Loucy (cell line): ENCODE results near the gene VAMP4.

Source experiments
- EZH2phosphoT487 ChIP-seq: fragments of 200-600 bp; IDR thresholded peaks from 2 replicates; pipeline ENCODE4 v1.6.1; 2018; ENCODE audit warnings: antibody characterized with exemption, mild to moderate bottlenecking, moderate library complexity, borderline replicate concordance
- TF ChIP-seq, protein P1 (sequence below): fragments of 200-600 bp; sonication (generic); conservative IDR thresholded peaks from 2 replicates; pipeline ENCODE4 v1.5.1; 2014; ENCODE audit warnings: mild to moderate bottlenecking, antibody characterized with exemption, low read length

DNA sequence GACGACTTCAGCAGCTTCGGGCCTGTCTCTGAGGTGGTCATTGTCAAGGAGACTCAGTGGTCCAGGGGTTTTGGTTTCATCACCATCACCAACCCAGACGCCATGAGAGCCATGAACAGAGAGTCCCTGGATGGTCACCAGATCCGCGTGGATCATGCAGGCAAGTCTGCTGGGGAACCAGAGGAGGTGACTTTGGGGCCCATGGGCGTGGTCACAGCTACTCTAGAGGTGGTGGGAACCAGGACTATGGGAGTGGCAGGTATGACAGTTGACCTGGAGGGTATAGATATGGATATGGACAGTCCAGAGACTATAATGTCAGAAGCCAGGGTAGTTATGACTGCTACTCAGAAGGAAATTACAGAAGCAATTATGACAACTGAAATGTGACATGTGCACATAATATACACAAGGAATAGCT lies 20.3 kb upstream of the VAMP4 start:
- TF ChIP-seq EZH2phosphoT487: no peak
- TF ChIP-seq, protein P1, sequence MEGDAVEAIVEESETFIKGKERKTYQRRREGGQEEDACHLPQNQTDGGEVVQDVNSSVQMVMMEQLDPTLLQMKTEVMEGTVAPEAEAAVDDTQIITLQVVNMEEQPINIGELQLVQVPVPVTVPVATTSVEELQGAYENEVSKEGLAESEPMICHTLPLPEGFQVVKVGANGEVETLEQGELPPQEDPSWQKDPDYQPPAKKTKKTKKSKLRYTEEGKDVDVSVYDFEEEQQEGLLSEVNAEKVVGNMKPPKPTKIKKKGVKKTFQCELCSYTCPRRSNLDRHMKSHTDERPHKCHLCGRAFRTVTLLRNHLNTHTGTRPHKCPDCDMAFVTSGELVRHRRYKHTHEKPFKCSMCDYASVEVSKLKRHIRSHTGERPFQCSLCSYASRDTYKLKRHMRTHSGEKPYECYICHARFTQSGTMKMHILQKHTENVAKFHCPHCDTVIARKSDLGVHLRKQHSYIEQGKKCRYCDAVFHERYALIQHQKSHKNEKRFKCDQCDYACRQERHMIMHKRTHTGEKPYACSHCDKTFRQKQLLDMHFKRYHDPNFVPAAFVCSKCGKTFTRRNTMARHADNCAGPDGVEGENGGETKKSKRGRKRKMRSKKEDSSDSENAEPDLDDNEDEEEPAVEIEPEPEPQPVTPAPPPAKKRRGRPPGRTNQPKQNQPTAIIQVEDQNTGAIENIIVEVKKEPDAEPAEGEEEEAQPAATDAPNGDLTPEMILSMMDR: no peak
